HEK293 (cell line): ENCODE results near the gene VEGFB.
A peak's percentile ranks its signal among the peaks of the same experiment; 100 is the strongest.

ENCODE experiments used
- GFI1B ChIP-seq: fragments of 450-650 bp; formaldehyde crosslinking; IDR thresholded peaks from 2 replicates; pipeline ENCODE4 v1.5.1; 2016; ENCODE audit warnings: missing biosample characterization, missing genetic modification characterization
- YY1 ChIP-seq: fragments of 450-650 bp; formaldehyde crosslinking; IDR thresholded peaks from 2 replicates; pipeline ENCODE4 v1.5.1; 2018; ENCODE audit warnings: missing biosample characterization, missing genetic modification characterization
- ZBTB17 ChIP-seq: fragments of 450-650 bp; formaldehyde crosslinking; IDR thresholded peaks from 2 replicates; pipeline ENCODE4 v1.5.1; 2016; ENCODE audit warnings: missing biosample characterization, missing genetic modification characterization
- ZBTB21 ChIP-seq: fragments of 450-650 bp; formaldehyde crosslinking; IDR thresholded peaks from 2 replicates; pipeline ENCODE4 v1.5.1; 2017; ENCODE audit warnings: missing biosample characterization, missing genetic modification characterization
- ZNF132 ChIP-seq: fragments of 450-650 bp; formaldehyde crosslinking; IDR thresholded peaks from 2 replicates; pipeline ENCODE4 v1.5.1; 2017; ENCODE audit warnings: missing biosample characterization, missing genetic modification characterization, borderline replicate concordance
- ZNF138 ChIP-seq: fragments of 450-650 bp; formaldehyde crosslinking; IDR thresholded peaks from 2 replicates; pipeline ENCODE4 v1.5.1; 2016; ENCODE audit warnings: missing biosample characterization, missing genetic modification characterization, borderline replicate concordance
- ZNF37A ChIP-seq: fragments of 450-650 bp; IDR thresholded peaks from 2 replicates; pipeline ENCODE4 v1.5.1; 2018; ENCODE audit warnings: missing biosample characterization, missing genetic modification characterization
- ZNF596 ChIP-seq: fragments of 450-650 bp; IDR thresholded peaks from 2 replicates; pipeline ENCODE4 v1.5.0; 2018; ENCODE audit warnings: missing biosample characterization, mild to moderate bottlenecking, missing genetic modification characterization, moderate library complexity
- ZNF670 ChIP-seq: fragments of 450-650 bp; formaldehyde crosslinking; IDR thresholded peaks from 2 replicates; pipeline ENCODE4 v1.5.1; 2016; ENCODE audit warnings: missing biosample characterization, missing genetic modification characterization, low read depth
- ZNF777 ChIP-seq: fragments of 450-650 bp; formaldehyde crosslinking; IDR thresholded peaks from 2 replicates; pipeline ENCODE4 v1.5.1; 2017; ENCODE audit warnings: missing biosample characterization, missing genetic modification characterization, borderline replicate concordance
- ZXDB ChIP-seq: fragments of 450-650 bp; formaldehyde crosslinking; IDR thresholded peaks from 2 replicates; pipeline ENCODE4 v1.5.1; 2016; ENCODE audit warnings: missing biosample characterization, missing genetic modification characterization
- TF ChIP-seq, protein P1 (sequence below): fragments of 450-650 bp; formaldehyde crosslinking; IDR thresholded peaks from 2 replicates; pipeline ENCODE4 v1.5.1; 2016; ENCODE audit warnings: missing biosample characterization, missing genetic modification characterization
- TF ChIP-seq, protein P2 (sequence below): fragments of 450-650 bp; formaldehyde crosslinking; IDR thresholded peaks from 2 replicates; pipeline ENCODE4 v1.5.1; 2016; ENCODE audit warnings: missing biosample characterization, missing genetic modification characterization
- TF ChIP-seq, protein P3 (sequence below): fragments of 450-650 bp; formaldehyde crosslinking; IDR thresholded peaks from 2 replicates; pipeline ENCODE4 v1.5.1; 2016; ENCODE audit warnings: missing biosample characterization, missing genetic modification characterization

DNA sequence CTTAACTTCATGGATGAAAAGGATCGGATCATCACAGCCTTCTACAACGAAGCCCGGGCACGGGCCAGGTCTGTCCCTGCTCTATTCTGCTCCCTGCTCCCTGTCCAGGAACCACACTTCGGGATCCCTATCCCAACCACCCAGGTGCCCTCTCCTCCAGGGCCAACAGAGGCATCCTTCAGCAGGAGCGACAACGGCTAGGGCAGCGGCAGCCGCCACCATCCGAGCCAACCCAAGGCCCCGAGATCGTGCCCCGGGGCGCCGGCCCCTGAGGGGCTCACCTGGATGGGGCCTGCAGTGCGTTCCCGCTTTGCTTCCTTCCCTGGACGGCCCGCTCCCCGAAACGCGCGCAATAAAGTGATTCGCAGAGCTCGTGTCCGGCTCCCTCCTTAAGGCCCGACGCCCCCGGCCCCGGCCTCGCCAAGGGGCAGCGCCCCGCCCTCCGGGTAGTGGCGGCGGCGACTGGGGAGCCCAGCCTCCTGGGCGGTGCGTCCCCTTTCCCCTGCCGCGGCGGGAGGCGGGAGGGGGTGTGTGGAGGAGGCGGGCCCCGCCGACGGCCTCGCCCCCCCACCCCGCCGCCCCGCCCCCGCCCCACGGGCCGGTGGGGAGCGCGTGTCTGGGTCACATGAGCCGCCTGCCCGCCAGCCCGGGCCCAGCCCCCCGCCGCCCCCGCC, at the start of gene VEGFB:
- TF ChIP-seq ZBTB21 (tag by site-specific recombination) (no peak), ZBTB17 (tag by site-specific recombination) (peak; percentile 66), ZXDB (peak; percentile 60; the same call in 1 of the 2 replicates), ZNF670 (tag by site-specific recombination) (no peak), ZNF37A (no peak), ZNF777 (tag by site-specific recombination) (no peak), GFI1B (tag by site-specific recombination) (no peak), ZNF132 (tag by site-specific recombination) (no peak), ZNF138 (tag by site-specific recombination) (no peak), ZNF596 (tag by site-specific recombination) (no peak), YY1 (tag by site-specific recombination) (no peak)
- TF ChIP-seq, protein P1, sequence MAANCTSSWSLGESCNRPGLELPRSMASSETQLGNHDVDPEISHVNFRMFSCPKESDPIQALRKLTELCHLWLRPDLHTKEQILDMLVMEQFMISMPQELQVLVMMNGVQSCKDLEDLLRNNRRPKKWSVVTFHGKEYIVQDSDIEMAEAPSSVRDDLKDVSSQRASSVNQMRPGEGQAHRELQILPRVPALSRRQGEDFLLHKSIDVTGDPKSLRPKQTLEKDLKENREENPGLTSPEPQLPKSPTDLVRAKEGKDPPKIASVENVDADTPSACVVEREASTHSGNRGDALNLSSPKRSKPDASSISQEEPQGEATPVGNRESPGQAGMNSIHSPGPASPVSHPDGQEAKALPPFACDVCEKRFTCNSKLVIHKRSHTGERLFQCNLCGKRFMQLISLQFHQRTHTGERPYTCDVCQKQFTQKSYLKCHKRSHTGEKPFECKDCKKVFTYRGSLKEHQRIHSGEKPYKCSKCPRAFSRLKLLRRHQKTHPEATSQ (tag by site-specific recombination): no peak
- TF ChIP-seq, protein P2, sequence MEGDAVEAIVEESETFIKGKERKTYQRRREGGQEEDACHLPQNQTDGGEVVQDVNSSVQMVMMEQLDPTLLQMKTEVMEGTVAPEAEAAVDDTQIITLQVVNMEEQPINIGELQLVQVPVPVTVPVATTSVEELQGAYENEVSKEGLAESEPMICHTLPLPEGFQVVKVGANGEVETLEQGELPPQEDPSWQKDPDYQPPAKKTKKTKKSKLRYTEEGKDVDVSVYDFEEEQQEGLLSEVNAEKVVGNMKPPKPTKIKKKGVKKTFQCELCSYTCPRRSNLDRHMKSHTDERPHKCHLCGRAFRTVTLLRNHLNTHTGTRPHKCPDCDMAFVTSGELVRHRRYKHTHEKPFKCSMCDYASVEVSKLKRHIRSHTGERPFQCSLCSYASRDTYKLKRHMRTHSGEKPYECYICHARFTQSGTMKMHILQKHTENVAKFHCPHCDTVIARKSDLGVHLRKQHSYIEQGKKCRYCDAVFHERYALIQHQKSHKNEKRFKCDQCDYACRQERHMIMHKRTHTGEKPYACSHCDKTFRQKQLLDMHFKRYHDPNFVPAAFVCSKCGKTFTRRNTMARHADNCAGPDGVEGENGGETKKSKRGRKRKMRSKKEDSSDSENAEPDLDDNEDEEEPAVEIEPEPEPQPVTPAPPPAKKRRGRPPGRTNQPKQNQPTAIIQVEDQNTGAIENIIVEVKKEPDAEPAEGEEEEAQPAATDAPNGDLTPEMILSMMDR (tag by site-specific recombination): peak; percentile 22; the same call in 1 of the 2 replicates
- TF ChIP-seq, protein P3, sequence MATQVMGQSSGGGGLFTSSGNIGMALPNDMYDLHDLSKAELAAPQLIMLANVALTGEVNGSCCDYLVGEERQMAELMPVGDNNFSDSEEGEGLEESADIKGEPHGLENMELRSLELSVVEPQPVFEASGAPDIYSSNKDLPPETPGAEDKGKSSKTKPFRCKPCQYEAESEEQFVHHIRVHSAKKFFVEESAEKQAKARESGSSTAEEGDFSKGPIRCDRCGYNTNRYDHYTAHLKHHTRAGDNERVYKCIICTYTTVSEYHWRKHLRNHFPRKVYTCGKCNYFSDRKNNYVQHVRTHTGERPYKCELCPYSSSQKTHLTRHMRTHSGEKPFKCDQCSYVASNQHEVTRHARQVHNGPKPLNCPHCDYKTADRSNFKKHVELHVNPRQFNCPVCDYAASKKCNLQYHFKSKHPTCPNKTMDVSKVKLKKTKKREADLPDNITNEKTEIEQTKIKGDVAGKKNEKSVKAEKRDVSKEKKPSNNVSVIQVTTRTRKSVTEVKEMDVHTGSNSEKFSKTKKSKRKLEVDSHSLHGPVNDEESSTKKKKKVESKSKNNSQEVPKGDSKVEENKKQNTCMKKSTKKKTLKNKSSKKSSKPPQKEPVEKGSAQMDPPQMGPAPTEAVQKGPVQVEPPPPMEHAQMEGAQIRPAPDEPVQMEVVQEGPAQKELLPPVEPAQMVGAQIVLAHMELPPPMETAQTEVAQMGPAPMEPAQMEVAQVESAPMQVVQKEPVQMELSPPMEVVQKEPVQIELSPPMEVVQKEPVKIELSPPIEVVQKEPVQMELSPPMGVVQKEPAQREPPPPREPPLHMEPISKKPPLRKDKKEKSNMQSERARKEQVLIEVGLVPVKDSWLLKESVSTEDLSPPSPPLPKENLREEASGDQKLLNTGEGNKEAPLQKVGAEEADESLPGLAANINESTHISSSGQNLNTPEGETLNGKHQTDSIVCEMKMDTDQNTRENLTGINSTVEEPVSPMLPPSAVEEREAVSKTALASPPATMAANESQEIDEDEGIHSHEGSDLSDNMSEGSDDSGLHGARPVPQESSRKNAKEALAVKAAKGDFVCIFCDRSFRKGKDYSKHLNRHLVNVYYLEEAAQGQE: no peak
